ENCODE results near the gene GJA4.

DNA sequence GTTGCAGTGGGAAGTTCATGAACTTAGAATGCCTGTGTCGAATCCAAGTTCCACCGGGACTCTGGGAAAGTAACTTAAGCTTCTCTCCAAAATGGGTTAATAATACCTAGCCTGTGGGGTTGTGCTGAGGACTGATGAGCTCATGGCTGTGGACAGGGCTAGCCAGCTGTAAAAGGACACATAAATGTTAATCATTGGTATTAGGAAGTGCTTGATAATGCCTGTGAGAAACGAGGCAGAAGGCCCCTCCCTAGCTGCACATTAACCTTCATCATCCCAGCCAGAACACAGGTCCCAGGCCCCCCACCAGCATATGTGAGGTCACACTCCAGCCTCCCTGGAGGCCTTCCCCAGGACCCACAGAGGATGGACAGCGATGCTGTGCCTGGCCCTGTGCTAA, 34.0 kb upstream of the GJA4 start:
- no peak for TF ChIP-seq POLR2A (IDR thresholded peaks at IDR 0.05)
- TF ChIP-seq, protein P1, sequence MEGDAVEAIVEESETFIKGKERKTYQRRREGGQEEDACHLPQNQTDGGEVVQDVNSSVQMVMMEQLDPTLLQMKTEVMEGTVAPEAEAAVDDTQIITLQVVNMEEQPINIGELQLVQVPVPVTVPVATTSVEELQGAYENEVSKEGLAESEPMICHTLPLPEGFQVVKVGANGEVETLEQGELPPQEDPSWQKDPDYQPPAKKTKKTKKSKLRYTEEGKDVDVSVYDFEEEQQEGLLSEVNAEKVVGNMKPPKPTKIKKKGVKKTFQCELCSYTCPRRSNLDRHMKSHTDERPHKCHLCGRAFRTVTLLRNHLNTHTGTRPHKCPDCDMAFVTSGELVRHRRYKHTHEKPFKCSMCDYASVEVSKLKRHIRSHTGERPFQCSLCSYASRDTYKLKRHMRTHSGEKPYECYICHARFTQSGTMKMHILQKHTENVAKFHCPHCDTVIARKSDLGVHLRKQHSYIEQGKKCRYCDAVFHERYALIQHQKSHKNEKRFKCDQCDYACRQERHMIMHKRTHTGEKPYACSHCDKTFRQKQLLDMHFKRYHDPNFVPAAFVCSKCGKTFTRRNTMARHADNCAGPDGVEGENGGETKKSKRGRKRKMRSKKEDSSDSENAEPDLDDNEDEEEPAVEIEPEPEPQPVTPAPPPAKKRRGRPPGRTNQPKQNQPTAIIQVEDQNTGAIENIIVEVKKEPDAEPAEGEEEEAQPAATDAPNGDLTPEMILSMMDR (IDR thresholded peaks at IDR 0.05): no peak
